Neural progenitor cell (in vitro differentiated cells): ENCODE results near the gene HDAC5.

Experiments used
- CTCF ChIP-seq: fragments of 200-600 bp; sonication (generic); IDR thresholded peaks from 2 replicates; pipeline ENCODE4 v1.5.1; 2017; ENCODE audit warnings: antibody characterized with exemption, mild to moderate bottlenecking
- EZH2 ChIP-seq: fragments of 200-600 bp; sonication (generic); IDR thresholded peaks from 2 replicates; pipeline ENCODE4 v1.6.1; 2017; ENCODE audit warnings: antibody characterized with exemption, mild to moderate bottlenecking, moderate library complexity

- TF ChIP-seq CTCF = no peak
- no peak for TF ChIP-seq EZH2
These were observed 70.1 kb downstream of the HDAC5 start for GRCh38 chr17:44053125-44053872.
